H9 (cell line): ENCODE data around the gene ADH7. TPM values are rescaled to one million over a fixed set of nuclear protein-coding genes. Genes with fewer than 3 reads are reported as not detected.

Experiments
- DNase-seq: peaks from one replicate; pipeline ENCODE4 v3.0.0-alpha.2; 2017
- H2AFZ ChIP-seq: one replicate; pipeline ENCODE4 v1.6.1; 2013; ENCODE audit warnings: mild to moderate bottlenecking, low read length, control low read depth, moderate library complexity
- H2AK5ac ChIP-seq: 2 replicates; pipeline ENCODE4 v1.6.1; 2013; ENCODE audit warnings: low read length, control low read depth, mixed read lengths; ENCODE audit not compliant: insufficient read length
- H2BK120ac ChIP-seq: one replicate; pipeline ENCODE4 v1.6.1; 2013; ENCODE audit warnings: low read depth, mild to moderate bottlenecking, low read length, control low read depth, inconsistent platforms; ENCODE audit not compliant: poor library complexity, severe bottlenecking
- H2BK12ac ChIP-seq: 2 replicates; pipeline ENCODE4 v1.6.1; 2013; ENCODE audit warnings: low read length, control low read depth, mixed read lengths, low read depth; ENCODE audit not compliant: insufficient read length
- H2BK15ac ChIP-seq: 2 replicates; pipeline ENCODE4 v1.6.1; 2013; ENCODE audit warnings: low read depth, low read length, control low read depth
- H2BK20ac ChIP-seq: one replicate; pipeline ENCODE4 v1.6.1; 2013; ENCODE audit warnings: low read depth, mild to moderate bottlenecking, low read length, control low read depth, inconsistent platforms; ENCODE audit not compliant: poor library complexity, severe bottlenecking
- H2BK5ac ChIP-seq: 2 replicates; pipeline ENCODE4 v1.6.1; 2013; ENCODE audit warnings: low read length, control low read depth, mixed read lengths; ENCODE audit not compliant: insufficient read length
- H3K14ac ChIP-seq: 2 replicates; pipeline ENCODE4 v1.6.1; 2013; ENCODE audit warnings: low read length, control low read depth; ENCODE audit not compliant: insufficient read depth
- H3K18ac ChIP-seq: 2 replicates; pipeline ENCODE4 v1.6.1; 2013; ENCODE audit warnings: low read depth, mild to moderate bottlenecking, mixed read lengths, low read length, control low read depth; ENCODE audit not compliant: insufficient read length
- H3K23ac ChIP-seq: 2 replicates; pipeline ENCODE4 v1.6.1; 2013; ENCODE audit warnings: low read length, control low read depth, mixed read lengths, low read depth; ENCODE audit not compliant: insufficient read length
- H3K23me2 ChIP-seq: 2 replicates; pipeline ENCODE4 v1.6.1; 2013; ENCODE audit warnings: low read depth, mild to moderate bottlenecking, mixed read lengths, low read length, control low read depth; ENCODE audit not compliant: insufficient read length, poor library complexity, severe bottlenecking
- H3K27ac ChIP-seq: 2 replicates; pipeline ENCODE4 v1.5.1; 2013; ENCODE audit warnings: low read length, control low read depth, mixed read lengths, low read depth; ENCODE audit not compliant: insufficient read length
- H3K27me3 ChIP-seq: 2 replicates; pipeline ENCODE4 v1.6.1; 2013; ENCODE audit warnings: low read length, control low read depth, inconsistent platforms; ENCODE audit not compliant: insufficient read depth
- H3K4ac ChIP-seq: 2 replicates; pipeline ENCODE4 v1.6.1; 2013; ENCODE audit warnings: low read depth, mild to moderate bottlenecking, control low read depth, inconsistent platforms, low read length, moderate library complexity
- H3K4me1 ChIP-seq: 2 replicates; pipeline ENCODE4 v1.6.1; 2013; ENCODE audit warnings: low read length, control low read depth, inconsistent platforms; ENCODE audit not compliant: insufficient read depth
- H3K4me2 ChIP-seq: 2 replicates; pipeline ENCODE4 v1.6.1; 2013; ENCODE audit warnings: low read length, control low read depth, mixed read lengths; ENCODE audit not compliant: insufficient read length, insufficient read depth
- H3K56ac ChIP-seq: 2 replicates; pipeline ENCODE4 v1.6.1; 2013; ENCODE audit warnings: low read depth, mild to moderate bottlenecking, mixed read lengths, low read length, control low read depth; ENCODE audit not compliant: insufficient read length
- H3K79me1 ChIP-seq: 2 replicates; pipeline ENCODE4 v1.6.1; 2013; ENCODE audit warnings: low read depth, mild to moderate bottlenecking, moderate library complexity, low read length, control low read depth, inconsistent platforms; ENCODE audit not compliant: insufficient read depth, poor library complexity, severe bottlenecking
- H3K79me2 ChIP-seq: 2 replicates; pipeline ENCODE4 v1.6.1; 2013; ENCODE audit warnings: low read length, control low read depth, inconsistent platforms; ENCODE audit not compliant: insufficient read depth
- H3K9ac ChIP-seq: 2 replicates; pipeline ENCODE4 v1.6.1; 2013; ENCODE audit warnings: low read length, control low read depth, mixed read lengths; ENCODE audit not compliant: insufficient read length; ENCODE audit errors: extremely low read depth
- H3K9me3 ChIP-seq: one replicate; pipeline ENCODE4 v1.6.1; 2013; ENCODE audit warnings: low read depth, low read length, inconsistent platforms; ENCODE audit not compliant: control insufficient read depth
- H3T11ph ChIP-seq: one replicate; pipeline ENCODE4 v1.6.1; 2013; ENCODE audit warnings: mild to moderate bottlenecking, low read length, control low read depth, inconsistent platforms
- H4K20me1 ChIP-seq: one replicate; pipeline ENCODE4 v1.6.1; 2013; ENCODE audit not compliant: control insufficient read depth, insufficient read length, insufficient read depth
- H4K5ac ChIP-seq: 2 replicates; pipeline ENCODE4 v1.6.1; 2013; ENCODE audit warnings: low read depth, mild to moderate bottlenecking, mixed read lengths, low read length, control low read depth; ENCODE audit not compliant: insufficient read length
- H4K8ac ChIP-seq: replicated peaks from 2 replicates; pipeline ENCODE4 v1.6.1; 2013; ENCODE audit warnings: low read length, control low read depth, mixed read lengths, low read depth; ENCODE audit not compliant: insufficient read length
- H4K91ac ChIP-seq: 2 replicates; pipeline ENCODE4 v1.6.1; 2013; ENCODE audit warnings: low read depth, mild to moderate bottlenecking, moderate library complexity, mixed read lengths, low read length, control low read depth; ENCODE audit not compliant: insufficient read length
- H3K27ac Mint-ChIP-seq, 3 experiments: 2 replicates in 2 of 3; 3 replicates in 1 of 3; pipeline ENCODE4 v1.8.0; 2020 to 2021; ENCODE audit warnings: mixed read lengths in 3 of 3, mild to moderate bottlenecking in 1 of 3, moderate library complexity in 1 of 3
- H3K27me3 Mint-ChIP-seq: 2 replicates; pipeline ENCODE4 v1.8.0; 2021; ENCODE audit warnings: low read depth, mild to moderate bottlenecking, moderate library complexity, mixed read lengths
- H3K36me3 Mint-ChIP-seq, 3 experiments: 2 replicates in 2 of 3; 3 replicates in 1 of 3; pipeline ENCODE4 v1.8.0; 2020 to 2021; ENCODE audit warnings: low read depth in 3 of 3, mixed read lengths in 3 of 3; ENCODE audit not compliant: insufficient read depth in 1 of 3
- H3K4me1 Mint-ChIP-seq, 2 experiments: 2 replicates each; pipeline ENCODE4 v1.8.0; 2020; ENCODE audit warnings: mixed read lengths in 2 of 2
- H3K4me3 Mint-ChIP-seq, 2 experiments: 2 replicates in 1 of 2; 3 replicates in 1 of 2; pipeline ENCODE4 v1.8.0; 2020 to 2021; ENCODE audit warnings: mild to moderate bottlenecking in 2 of 2, mixed read lengths in 2 of 2, moderate library complexity in 1 of 2
- H3K9me3 Mint-ChIP-seq, 2 experiments: 2 replicates in 1 of 2; 3 replicates in 1 of 2; pipeline ENCODE4 v1.8.0; 2020; ENCODE audit warnings: mild to moderate bottlenecking in 2 of 2, mixed read lengths in 2 of 2, moderate library complexity in 1 of 2
- CTCF ChIP-seq: fragments of 200-600 bp; sonication (generic); conservative IDR thresholded peaks from 3 replicates; pipeline ENCODE4 v1.8.0; 2021; ENCODE audit warnings: antibody characterized with exemption, mild to moderate bottlenecking
- WGBS: extraction: QIAGEN DNeasy Blood & Tissue Kit; methylation state at CpG from one replicate; pipeline ENCODE4 v1.1.7; 2013; ENCODE audit warnings: missing lambda C conversion rate, low lambda C conversion rate, mixed read lengths; ENCODE audit not compliant: insufficient read length; ENCODE audit errors: extremely low coverage; 5-methylcytosine and 5-hydroxymethylcytosine counted together
- total RNA-seq: library from RNA; stranded (reverse); gene quantifications from 2 replicates; pipeline ENCODE4 v1.2.1, GENCODE V29; 2021

Gene ADH7
- total RNA-seq, 1 experiment from 2014 or later, result not detected

- no peak overlapping the region for H2AK5ac ChIP-seq
- H2BK120ac ChIP-seq, result no peak overlapping the region
- no peak for TF ChIP-seq CTCF
- no peaks in the 10 kb centered on the region for H3K79me2 ChIP-seq
- H3K27me3 ChIP-seq, result no peaks in the 10 kb centered on the region
- H3K9ac ChIP-seq, result no peak overlapping the region
- H2BK20ac ChIP-seq, result no peak overlapping the region
- no peak overlapping the region for H4K91ac ChIP-seq
- H3T11ph ChIP-seq, result no peak overlapping the region
- no peaks in the 10 kb centered on the region for H3K4me1 ChIP-seq
- no peak overlapping the region for H4K8ac ChIP-seq
- H3K4me2 ChIP-seq, result no peak overlapping the region
- H2AFZ ChIP-seq, result no peak overlapping the region
- no peak overlapping the region for H2BK5ac ChIP-seq
- Mint-ChIP-seq H3K36me3 (no peaks in the 10 kb centered on the region), H3K27ac (no peak overlapping the region), H3K9me3 (peaks cover 0 to 2% of the 10 kb centered on the region in 2 experiments; a peak in 2 of 5 replicates), H3K4me3 (no peak overlapping the region), H3K4me1 (no peaks in the 10 kb centered on the region; a peak in 1 of 4 replicates), H3K27me3 (no peaks in the 10 kb centered on the region)
- H3K4ac ChIP-seq, result no peak overlapping the region
- H3K18ac ChIP-seq, result no peak overlapping the region
- H3K23ac ChIP-seq, result no peak overlapping the region
- no peaks in the 10 kb centered on the region for H3K9me3 ChIP-seq
- no CpG with 5 or more reads among the region's 5 CpGs for WGBS
- no peak overlapping the region for H3K27ac ChIP-seq
- no peak overlapping the region for H2BK15ac ChIP-seq
- no peak for DNase-seq
- no peaks in the 10 kb centered on the region for H3K23me2 ChIP-seq
- H4K20me1 ChIP-seq, result no peaks in the 10 kb centered on the region
- H3K56ac ChIP-seq, result no peak overlapping the region
- no peak overlapping the region for H4K5ac ChIP-seq
- H3K79me1 ChIP-seq, result no peaks in the 10 kb centered on the region
- H3K14ac ChIP-seq, result no peak overlapping the region
- H2BK12ac ChIP-seq, result no peak overlapping the region
These were observed 51.2 kb downstream of the ADH7 start for GRCh38 chr4:99383833-99384392.
